T-helper 2 cell treated with Interferon-gamma antibody and Interleukin-4, amounts not matched to agents 100 ng/mL and 5 ng/mL, for 36 hours (primary cell): ENCODE measurements around the gene CTNNBIP1. TPM values are rescaled to one million over a fixed set of nuclear protein-coding genes. Genes with fewer than 3 reads are reported as not detected.

Source experiments
- intact Hi-C: fragments of 100-400 bp; cut with micrococcal nuclease; formaldehyde crosslinking; loops from one replicate; pipeline ENCODE4 v1.15.1; 2023
- total RNA-seq: library from RNA; stranded (reverse); gene quantifications from 2 replicates; pipeline ENCODE4 v1.2.3, GENCODE V29; 2022

The CTNNBIP1 gene
- total RNA-seq, 1 donor from 2014 or later, result 10.2 TPM

- intact Hi-C loops, result no loop called here
Measured at GRCh38 chr1:9881838-9882249, 28.2 kb downstream of the CTNNBIP1 start.

DNA sequence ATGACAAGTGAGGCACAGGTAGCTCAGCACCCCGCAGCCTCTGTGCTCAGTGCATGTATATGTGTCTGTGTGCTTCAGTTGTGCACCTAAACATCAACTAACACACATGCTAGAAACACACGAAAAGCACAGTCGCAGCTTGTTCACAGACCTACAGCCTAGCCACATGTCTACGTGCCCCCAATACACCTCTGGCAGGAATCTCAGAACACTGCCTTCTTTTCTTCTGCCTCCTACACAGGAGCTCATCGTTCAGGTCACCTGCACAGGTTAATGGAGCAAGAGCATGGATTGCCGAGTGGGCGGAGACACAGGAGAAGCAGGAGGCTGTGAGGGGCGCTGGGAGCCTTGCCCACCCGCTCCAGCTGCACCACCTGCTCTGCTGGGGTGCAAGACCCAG is 31.7 kb downstream of the CTNNBIP1 start:
- intact Hi-C loops, result no loop called here

GRCh38 chr1:9877962-9878361 is 32.1 kb downstream of the CTNNBIP1 start:
- intact Hi-C loops, result no loop called here

- intact Hi-C loops, result loop anchor here (1.0 to 2.0 kb wide), 3 partner anchors 67 to 553 kb away; partner anchors contain the start of gene UBE4B
Measured at GRCh38 chr1:9875636-9876000, 34.5 kb downstream of the CTNNBIP1 start.

GRCh38 chr1:9874959-9875635 is 35.0 kb downstream of the CTNNBIP1 start:
- intact Hi-C loops, result loop anchor here (1.0 to 2.0 kb wide), 3 partner anchors 67 to 554 kb away; partner anchors contain the start of gene UBE4B

- intact Hi-C loops, result loop anchor here (2.0 kb wide), 1 partner anchor 554 kb away; no protein-coding TSS in a partner anchor
Measured at GRCh38 chr1:9874412-9874811, 35.7 kb downstream of the CTNNBIP1 start.

DNA sequence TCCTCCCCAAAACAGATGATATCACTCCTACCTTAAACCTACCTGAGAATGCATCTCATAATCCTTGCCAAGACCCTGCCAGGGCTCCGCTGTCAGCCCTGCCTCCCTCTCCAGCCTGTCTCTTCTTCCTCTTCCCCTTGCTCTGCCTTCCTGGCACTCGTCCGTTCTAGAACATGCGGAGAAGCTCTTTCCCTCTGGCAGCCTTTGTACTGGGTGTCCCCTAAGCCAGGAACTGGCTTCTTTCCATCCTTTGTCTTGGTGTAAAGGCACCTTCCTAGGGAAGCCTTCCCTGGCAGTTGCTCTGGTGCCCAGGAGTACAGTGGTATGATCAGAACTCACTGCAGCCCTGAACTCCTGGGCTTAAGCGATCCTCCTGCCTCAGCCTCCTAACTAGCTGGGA is 36.1 kb downstream of the CTNNBIP1 start:
- intact Hi-C loops, result loop anchor here (2.0 kb wide), 1 partner anchor 555 kb away; no protein-coding TSS in a partner anchor

- intact Hi-C loops, result no loop called here
Measured at GRCh38 chr1:9873385-9873784, 36.7 kb downstream of the CTNNBIP1 start.

GRCh38 chr1:9872430-9873165 is 37.5 kb downstream of the CTNNBIP1 start:
- intact Hi-C loops, result no loop called here

DNA sequence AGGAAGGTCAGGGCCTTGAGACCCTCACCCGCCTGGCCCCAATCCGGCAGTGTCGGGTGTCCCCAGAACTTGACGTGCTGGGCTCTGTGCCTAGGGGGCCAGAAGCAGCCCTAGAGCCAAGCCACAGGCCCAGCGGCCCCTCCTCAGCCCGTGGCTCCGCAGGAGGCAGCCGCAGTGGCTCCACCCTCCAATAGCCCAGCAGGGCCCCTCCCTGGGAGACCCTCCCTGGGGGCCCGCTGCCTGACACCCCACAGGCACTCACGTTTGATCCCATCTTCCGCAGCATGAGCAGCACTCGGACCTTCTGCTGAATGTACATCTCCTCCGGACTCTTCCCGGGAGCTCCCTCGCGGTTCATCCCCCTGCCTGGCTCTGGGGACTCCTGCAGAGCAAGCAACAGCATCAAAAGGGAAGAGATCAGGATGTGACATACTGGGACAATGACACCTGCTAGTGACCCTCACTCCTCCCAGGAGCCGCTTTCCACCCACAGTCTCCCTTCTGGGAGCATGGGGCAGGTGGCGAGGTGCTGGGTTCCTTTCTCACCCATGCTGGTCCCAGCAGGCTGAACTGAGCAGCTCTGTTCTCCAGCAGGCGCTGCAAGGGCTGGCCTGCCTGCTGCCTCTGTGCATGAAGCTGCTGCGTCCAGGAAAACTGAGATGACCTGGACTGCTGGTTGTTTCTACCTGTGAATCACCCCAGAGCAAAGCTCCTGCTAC is 38.2 kb downstream of the CTNNBIP1 start:
- intact Hi-C loops, result no loop called here

DNA sequence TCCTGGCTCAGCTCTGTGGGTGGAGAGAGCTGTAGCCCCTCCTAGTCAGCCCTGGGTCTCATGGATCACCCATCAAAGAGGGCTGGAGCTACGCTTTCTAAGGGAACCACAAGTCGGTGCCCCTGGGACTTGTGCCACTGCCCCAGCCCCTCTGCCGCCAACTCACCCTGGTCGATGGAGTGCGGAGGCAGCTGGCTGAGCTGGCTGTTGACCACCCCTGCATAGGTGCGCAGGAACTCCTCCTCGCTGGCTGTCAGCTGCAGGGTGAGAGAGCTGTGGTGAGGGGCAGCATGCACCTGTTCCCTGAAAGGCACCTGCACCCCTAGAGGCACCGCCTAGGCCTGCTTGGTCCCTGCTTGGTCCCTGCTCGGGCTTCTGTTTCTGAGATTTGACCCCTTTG is 39.0 kb downstream of the CTNNBIP1 start:
- intact Hi-C loops, result no loop called here

DNA sequence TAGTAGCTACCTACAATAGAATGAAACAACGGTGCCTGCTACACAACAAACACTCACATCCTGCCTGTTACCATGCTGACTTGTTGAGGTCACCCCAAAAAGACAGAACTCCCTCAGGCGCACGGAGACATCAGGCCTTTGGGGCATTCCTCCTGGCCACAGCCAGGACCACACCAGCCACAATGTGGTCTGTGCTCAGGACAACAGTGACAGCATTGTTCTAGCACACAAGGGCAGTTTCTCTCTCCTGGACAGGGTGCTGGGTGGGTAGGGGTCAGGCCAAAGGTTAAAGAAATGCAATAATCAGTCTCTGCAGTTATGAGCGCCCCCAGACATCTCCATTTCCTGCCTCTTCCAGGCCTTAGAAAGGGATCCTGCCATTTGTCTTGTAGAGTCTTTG is 39.5 kb downstream of the CTNNBIP1 start:
- intact Hi-C loops, result no loop called here

DNA sequence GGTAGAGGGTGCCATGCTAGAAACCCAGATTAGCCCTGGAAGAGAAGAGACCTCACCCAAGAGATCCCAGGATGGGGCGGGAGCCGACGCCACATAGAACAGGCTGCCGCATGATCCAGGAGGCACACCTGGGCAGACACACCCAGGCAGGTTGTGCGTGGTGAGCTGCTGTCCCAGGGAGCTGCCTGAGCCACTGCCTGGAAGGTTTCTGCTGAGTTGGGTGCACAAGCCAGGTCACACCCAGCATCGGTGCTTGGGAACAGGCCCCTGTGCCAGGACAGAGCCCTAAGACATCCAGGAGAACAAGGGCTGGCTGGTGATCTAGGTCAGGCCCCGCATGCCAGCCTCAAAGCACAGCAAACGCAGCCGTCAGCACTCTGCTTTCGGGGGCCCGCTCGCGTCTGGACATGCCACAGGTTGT is 40.2 kb downstream of the CTNNBIP1 start:
- intact Hi-C loops, result loop anchor here (5.0 kb wide), 1 partner anchor 48 kb away; the partner anchor contains the start of gene CLSTN1

DNA sequence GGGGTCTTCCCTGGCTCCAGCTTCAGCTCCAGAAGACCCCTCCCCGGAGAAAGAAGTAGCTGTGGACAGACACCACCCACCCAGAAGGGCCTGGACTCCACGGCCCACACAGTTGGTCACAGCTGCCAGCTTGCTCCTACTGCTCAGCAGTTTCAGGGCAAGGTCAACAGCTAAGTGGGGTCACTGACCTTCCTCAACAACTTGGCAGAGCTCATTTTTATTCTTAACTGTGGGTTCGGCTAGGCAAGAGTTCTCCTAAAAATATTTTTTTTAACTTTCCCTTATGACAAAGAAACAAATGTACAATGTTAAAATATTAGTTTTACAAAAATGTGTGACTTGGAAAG is 41.9 kb downstream of the CTNNBIP1 start:
- intact Hi-C loops, result loop anchor here (5.0 kb wide), 1 partner anchor 46 kb away; the partner anchor contains the start of gene CLSTN1

GRCh38 chr1:9867408-9868243 is 42.4 kb downstream of the CTNNBIP1 start:
- intact Hi-C loops, result loop anchor here (1.0 to 5.0 kb wide), 4 partner anchors 45 to 240 kb away; partner anchors contain the start of gene CLSTN1

DNA sequence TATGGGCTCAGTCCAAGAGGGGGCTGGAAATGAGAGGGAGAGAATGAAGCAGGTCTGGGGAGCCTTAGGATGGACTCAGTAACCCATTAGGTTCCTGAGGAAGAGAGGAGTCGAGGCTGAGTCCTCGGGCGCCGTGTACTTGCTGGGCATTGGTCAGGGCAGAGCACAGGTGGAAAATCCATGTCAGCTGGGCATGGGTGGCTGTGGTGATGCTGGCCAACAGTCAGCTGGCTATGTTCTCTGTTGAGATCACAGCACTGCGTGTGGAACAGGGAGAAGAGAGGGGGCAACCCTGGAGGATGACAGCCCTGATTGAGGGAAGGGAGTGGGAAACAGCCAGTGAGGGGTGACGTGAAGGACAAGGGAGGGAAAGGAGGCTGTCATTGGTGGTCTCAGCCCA is 43.2 kb downstream of the CTNNBIP1 start:
- intact Hi-C loops, result loop anchor here (1.0 to 5.0 kb wide), 4 partner anchors 45 to 240 kb away; partner anchors contain the start of gene CLSTN1

DNA sequence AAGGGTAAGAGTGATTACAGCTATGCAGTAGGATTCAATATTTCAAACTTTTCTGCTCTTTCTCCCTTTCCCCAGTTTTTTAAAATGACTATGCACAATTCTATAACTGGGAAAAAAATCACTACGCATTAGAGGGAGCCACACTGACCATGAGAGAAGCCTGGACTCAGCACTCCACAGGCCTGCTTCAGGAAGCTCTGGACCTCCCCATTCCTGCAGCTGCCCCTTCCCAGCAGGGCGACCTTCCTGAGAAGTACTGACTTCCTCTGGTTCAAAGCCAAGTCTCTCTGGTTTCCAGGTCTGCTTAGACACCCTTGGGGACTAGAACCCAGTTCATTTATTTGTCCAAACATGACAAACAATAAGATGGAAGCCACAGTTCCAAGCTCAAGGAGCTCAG is 44.3 kb downstream of the CTNNBIP1 start:
- intact Hi-C loops, result loop anchor here (5.0 kb wide), 1 partner anchor 43 kb away; the partner anchor contains the start of gene CLSTN1

DNA sequence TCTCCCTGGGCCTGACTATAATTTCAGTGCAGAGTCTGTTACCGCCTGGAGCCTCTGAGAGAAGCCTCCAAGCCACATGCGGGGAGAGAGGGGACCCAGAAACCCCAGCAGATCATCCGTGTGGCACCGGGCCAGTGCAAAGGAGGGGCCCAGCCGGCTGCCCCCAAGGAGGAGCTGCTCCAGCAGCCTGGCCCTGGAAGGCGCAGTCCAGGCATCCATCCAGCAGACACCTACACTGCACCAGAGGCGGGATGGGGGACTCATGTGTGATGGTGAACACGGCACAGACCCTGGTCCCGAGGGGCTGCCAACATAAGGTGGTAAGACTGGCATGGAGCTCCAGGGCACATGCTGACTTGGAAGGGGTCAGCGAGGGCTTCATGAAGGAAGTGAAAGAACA is 46.7 kb downstream of the CTNNBIP1 start:
- intact Hi-C loops, result no loop called here

DNA sequence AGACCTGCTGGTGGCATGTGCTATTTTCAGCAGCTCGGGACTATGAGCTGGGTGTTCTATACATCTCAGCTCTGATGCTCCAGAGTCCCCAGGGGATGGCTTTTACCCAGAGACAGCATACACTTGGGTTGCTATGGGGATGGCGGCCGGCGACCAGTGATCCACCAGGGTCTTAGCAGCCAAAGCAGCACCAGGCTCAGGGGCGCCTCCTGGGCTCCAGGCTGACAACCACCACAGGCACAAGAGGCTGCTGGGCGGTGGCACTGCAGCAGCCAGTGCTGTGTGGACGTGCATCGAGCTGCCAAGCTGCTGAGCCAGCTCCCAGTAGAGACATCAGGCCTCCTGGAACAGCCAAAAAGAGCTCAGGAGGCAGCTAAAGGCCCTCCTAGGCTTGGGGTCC is 48.7 kb downstream of the CTNNBIP1 start:
- intact Hi-C loops, result no loop called here

GRCh38 chr1:9860887-9861286 is 49.2 kb downstream of the CTNNBIP1 start:
- intact Hi-C loops, result no loop called here
